Embryonic facial prominence (tissue), 1 donor: ENCODE measurements around the gene EBF3.
"Not testable (repeated sequence)": the region's sequence is repeated elsewhere in the genome, so short reads cannot be mapped to it uniquely, and the experiment has no call there.

Experiments used
- DNase-seq: peaks from one replicate; pipeline ENCODE4 v3.0.0-alpha.2; 2016; ENCODE audit errors: extremely low spot score

The EBF3 gene

DNA sequence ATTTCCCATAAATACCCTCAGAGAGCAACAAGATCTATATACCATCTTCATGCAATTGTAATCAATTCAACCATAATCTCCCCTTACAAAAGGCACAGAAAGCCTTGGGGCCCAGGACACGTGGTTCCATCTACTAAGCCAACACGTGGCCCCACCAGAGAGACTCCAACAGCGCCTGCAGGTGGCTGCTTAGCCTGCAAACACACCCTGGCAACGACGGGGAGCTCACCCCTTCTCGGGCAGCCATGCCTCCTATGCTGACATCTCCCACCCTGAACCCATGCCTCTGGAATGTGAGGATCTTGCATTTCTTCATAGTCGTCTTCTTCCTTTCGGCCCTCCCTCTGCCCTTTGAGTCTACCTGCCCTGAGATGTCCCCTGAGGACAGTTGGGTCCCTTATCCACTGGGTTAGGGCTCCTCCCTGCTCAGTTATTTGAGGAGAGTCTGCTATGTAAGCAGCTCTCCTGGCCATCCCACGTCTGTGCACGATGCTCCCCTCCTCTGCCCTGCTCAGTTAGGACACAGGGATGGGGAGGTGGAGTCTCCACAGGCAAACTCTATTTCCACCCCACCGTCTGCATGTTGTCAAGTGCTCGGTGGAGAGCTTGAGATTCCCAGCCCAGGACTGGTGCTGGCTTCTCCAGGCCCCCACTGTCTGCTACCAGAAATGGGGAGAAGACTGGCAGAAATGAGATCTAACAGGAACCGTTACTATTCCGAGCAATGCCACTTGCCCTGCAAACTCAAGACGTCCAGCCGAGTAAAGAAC, 36.5 kb downstream of the EBF3 start:
- DNase-seq, result no peak

DNA sequence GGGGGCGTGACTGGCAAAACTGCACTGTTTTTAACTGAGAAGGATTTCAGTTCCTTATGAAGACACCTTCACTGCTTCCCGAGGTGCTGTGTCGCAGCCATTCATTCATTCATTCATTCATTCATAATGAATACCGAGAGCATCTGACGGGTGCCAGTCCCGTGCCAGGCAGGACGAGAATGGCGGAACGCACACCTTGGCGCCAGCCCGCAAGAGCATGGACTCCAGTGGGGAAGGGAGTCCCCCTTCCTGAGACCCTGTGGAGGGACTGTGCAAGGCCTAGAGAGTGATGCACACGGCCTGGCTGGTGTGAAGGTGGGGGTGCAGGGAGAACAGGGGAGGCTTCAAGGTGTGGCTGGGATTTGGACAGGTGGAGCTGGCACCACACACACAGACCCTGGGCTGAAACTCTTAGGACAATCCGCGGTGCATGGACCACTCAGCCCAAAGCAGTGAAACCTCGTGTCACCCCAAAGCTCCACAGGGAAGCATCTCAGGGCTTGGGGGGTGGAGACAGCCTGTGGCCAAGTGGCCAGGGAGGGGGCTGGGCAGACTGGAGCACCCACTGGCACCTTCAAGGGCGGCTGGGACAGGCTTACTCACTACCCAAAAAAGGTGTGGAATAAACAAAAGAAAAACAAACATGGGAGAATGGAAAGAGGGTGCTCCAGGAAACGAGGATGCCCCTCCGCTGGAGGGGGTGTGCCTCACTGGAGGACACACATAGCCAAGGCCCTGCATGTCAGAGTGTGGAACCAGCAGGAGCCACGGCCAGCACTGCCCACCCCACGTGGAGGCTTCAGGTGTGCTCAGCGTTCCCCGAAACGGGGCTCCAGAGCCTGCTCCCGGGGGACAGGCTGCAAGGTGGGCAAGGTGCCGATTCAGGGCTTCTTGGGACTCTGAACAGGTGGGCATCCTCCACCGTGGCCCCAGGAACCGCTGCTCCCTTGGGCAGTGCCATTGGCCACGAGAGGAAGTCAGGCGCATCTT, 37.7 kb downstream of the EBF3 start:
- DNase-seq, result no peak

DNA sequence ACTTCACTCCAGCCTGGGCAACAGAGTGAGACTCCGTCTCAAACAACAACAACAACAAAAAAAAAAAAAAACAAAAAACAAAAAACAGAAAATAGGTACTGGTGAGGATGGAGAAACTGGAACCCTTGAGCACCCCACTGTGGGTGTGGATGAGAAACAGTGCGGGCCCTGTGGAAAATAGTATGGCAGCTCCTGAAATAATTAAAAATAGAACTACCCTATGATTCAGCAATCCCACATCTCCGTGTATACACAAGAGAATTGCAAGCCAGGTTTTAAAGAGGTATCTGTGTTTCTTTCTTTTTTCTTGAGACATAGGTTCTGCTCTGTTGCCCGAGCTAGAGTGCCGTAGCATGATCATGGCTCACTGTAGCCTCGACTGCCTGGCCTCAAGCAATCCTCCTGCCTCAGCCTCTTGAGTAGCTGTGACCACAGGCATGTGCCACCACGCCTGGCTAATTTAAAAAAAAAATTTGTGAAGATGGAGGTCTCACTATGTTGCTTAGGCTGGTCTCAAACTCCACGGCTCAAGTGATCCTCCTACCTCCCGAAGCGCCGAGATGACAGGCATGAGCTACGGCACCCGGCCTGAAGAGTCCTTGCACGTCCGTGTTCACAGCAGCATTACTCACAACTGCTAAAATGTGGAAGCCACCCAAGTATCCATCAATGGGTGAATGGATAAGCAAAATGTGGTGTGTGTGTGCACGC, 39.5 kb downstream of the EBF3 start:
- DNase-seq, result no peak

DNA sequence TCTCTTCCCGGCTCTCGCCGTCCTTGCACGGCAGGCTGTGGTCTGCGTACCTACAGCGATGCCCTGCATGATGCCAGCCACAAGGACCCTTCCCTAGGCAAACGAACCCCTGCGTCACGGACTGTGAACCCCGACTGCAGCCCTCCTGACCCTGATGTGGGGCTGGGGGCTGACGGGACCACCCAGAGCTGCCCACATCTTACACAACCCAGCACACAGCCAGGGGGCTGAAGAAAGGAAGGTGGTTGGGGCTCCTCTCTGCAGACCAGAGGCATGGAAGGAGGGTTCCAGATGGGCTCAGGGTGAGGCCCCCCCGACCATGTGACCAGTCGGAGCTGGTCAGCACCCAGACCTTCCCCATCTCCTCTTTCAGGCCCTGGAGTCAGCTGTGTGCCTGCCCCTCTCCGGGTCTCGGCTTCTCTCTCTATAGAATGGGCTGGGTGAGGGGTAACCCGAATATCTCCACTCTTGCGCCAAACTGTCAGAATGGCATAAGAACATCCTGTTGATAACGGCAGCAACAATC, 41.4 kb downstream of the EBF3 start:
- DNase-seq, result no peak

DNA sequence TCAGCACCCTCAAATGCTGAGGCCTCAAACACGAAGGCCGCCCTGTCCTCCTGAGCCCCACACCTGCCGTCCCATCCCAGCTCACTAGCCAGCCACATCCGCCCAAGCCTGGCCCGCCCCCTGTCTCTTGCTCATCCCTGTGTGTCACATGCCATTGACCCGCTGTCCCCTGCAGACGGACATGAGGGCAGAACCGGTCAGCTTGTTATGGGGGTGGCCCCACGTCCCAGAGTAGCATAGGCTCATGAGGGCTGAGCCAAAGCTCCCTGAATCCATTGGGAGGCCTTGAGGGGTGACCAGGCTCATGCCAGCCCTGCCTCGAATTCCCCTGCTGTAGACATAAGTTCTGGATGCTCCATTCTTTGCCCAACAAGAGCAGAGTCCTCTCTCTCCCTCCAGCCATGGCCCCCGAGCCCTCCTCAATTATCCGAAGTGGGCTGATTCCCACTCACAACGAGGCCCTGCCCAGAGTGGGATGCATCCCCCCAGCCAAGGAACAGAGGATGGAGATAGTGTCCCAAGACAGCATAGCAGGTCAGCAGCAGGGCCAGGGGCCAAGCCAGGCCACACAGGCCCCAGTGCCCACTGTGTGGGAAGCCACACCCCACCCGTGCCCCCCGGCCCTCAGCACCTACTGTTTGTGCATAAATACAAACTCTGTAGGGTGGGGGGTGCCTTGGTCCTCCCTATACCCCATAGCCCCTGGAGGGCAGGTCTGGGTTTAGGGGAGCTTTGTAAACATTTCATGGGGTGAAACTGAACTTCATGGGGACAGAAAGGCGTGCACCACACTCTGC, 42.1 kb downstream of the EBF3 start:
- no peak for DNase-seq

DNA sequence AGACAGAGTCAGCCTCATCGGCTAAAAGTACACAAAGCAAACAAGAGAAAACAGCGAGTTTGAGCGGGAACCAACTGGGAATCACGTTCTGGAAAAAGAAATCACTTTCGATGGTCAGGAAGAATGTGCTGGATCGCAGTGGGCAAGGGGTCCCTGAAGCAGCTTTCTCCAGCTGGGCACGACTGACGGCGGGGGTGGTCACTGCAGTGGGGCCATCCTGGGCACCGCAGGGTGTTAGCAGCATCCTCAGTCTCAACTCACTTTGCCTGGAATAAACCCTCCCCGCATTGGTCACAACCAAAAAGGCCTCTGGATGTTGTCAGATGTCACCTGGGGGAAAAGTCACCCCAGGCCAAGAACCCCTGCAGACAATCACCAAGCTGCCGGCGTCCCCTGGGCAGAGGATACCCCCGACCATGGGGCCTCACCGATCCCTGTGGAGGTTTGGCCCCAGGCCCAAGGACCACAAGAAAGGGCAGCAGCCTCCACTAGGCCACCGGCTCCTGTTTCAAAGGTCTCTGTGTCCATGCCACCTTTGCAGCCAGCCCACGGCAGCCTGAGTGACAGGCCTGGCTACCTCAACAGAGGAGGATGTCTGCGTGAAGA, 42.9 kb downstream of the EBF3 start:
- no peak for DNase-seq

DNA sequence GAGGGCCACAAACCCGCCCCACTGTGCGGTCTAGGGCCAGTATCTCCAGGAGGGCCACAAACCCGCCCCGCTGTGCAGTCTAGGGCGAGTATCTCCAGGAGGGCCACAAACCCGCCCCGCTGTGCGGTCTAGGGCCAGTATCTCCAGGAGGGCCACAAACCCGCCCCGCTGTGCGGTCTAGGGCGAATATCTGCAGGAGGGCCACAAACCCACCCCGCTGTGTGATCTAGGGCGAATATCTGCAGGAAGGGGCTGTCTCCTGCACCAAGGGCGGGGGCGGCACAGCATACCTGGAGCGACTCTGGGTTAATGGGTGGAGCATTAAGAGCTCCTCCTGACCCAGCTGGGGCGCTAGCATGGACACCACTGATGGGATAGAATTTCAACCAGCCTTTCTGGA, 43.9 kb downstream of the EBF3 start:
- not testable (repeated sequence) for DNase-seq

DNA sequence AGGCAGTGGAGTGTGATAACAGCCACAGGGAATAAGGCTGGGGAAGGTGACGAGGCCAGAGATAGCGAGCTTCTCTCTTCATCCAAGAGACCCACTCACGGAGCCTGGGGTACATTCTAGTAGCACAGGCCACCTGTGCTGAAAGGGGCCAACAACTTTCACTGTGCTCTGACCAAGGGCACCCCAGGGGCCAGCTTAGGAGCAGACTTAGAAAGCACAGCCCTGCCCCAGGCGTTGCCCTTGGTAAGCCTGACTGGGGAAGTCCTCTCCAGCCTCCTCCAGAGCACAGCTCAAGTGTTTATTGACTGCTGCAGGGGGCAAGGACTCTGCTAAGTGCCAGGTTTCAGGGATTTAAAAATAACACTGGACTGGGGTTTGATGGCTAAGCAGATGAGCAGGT, 44.7 kb downstream of the EBF3 start:
- no peak for DNase-seq

DNA sequence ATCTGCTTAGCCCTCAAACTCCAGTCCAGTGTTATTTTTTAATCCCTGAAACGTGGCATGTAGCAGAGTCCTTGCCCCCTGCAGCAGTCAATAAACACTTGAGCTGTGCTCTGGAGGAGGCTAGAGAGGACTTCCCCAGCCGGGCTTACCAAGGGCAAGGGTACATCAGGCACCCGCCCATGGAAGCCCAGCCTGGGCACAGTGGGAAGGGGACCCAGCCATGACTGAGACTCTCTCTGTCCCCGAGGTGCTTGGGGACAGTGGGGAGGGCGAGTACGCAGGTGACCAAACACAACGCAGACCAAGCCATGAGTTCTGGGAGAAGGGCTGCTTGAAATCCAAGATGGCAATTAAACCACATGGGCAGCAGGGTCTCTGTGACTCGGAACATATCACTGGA, 45.2 kb downstream of the EBF3 start:
- no peak for DNase-seq

DNA sequence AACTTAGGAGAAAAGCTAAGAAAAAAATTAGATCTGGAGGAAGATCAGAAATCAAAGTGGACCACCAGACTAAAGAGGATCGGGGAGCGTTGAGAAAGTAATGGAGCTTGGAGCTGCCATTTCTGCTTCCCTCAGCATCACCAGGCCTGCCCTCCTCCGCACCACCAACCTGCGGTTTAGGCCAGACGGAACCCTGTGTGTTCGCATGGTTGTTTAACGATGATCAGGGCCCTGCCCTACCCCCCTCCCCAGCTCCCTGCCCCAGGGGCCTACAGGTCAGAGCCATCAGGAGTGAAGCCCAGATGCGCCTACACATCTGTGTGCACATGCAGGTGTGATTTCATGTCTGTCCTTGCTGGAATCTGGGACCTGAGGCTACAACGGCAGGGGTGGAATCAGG, 45.7 kb downstream of the EBF3 start:
- DNase-seq, result no peak

DNA sequence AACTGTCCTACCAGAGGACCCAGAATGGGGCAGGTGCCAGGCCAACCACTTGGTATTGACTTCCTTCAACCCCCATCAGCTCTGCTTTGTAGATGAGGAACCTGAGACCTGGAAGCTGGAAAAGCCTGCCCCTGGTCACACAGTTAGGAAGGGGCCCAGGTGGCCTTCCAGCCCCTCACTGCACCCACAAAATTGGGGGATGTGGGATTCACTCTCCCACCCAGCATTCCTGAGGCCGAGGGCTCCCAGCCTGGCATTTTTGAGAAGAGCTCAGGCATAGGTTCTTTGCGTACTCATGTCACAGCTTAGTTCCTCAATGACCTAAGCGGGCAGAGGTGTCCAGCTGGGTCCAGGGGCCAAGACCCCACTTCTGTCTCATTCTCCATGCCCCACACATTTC, 46.1 kb downstream of the EBF3 start:
- no peak for DNase-seq

DNA sequence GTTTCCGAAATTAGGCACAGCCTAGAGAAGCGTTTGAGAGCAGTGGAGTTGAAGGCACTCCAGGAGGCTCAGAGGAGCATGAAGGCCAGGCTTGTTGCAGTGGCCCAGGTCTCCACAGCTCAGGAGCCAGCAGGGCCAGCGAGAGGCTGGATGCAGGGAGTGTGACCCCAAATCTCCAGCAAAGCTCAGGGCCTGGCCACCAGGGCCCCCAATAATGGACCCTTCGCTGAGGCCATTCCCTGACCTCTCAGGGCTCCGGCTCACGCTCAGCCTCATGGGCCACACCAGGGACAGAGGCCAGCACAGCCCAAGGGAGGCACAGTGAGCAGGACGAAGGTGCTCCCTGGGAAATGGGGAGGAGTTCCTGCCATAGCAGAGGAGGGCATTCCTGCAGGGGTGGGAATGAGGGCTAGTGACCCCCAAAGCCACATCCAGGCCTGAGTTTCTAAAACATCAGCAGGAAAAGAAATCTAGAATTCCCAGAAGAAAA, 47.5 kb downstream of the EBF3 start:
- no peak for DNase-seq

DNA sequence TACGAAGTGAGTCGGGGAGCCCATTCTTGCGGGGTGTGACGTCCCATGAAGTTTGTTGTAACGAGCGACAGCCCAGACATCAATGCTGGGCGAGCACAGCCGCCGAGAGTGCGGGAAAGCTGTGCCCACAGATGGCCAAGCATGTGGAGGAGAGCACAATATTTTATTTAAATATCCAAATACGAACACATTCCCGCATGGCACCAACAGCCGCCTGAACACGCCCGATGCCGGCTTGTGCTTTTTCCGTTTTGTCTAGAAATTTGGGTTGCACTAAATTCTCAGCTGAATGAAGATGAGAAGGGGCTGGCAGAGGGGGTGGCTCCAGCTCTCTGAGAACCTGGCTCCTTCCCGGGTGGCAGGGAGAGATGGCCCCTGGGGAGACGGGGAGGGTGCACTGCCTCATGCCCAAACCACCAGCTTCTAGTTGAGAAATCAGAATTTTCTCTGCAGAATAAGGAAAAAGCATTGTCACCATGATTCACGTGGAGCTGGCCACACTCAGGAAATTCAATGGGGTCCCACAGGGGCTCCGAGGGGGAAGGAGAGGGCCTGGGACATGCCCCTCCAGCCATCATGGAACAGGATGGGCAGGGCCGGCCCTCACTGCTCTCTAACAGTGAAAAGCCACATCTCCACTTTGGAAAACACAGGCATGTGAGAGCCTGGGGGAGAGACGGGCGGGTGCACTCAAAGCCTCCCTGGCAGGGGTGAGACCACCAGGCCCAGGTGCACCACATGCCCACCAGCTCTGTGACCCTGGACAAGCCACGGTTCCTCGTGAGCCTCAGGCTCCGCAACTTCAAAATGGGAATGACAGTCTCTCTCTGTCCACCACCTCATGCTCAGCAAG, 48.3 kb downstream of the EBF3 start:
- no peak for DNase-seq

DNA sequence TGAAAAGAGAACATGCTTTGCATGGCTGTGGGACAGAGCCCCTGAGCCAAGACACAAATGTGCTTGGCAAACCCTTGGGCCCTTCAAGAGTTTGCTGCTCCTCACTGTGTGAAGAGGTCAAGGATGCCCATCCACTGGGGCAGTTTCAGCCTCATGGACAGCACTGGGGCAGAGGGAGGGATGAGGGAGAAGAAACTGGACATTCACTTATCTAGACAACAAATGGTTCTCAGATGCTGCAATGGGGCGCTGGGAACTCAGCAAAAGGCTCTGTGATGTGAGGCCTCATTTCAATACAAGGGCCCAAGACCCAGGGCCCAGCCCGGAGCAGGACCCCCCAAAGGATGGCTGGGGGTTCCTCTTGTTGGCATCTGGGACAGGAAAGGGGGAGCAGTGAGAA, 49.1 kb downstream of the EBF3 start:
- no peak for DNase-seq

DNA sequence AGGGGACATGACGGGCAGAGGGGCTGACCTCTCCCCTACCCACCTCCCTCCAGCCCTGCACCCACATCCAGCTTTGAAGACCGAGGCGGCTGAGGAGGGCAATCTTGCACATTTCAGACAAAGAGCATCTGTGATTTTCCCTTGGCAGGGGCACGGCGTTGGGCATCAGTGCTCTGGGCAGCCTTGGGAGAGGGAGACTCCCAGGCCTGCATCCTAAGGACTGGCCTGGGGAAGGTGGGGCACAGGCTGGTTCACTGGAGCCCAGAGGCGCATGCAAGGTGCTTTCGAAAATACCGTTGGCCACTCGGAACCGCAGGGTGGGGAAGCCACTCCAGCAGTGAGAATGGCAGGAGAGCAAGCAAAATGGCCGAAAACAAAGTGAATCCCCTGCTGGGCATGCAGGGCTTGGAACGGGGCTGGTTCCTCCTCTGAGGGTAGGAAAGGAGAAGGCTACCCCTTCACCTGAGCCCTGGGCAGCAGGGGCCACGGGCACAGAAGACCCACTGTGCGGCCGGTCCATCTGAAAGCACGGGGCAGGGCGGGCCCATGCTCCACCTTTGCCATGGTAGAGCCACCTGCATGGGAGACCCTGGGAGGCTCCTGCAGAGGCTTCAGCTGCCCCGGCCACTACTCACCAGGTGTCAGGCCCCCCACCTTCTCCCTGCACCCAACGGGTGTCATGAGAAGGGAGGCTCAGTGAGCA, 49.8 kb downstream of the EBF3 start:
- DNase-seq, result no peak

DNA sequence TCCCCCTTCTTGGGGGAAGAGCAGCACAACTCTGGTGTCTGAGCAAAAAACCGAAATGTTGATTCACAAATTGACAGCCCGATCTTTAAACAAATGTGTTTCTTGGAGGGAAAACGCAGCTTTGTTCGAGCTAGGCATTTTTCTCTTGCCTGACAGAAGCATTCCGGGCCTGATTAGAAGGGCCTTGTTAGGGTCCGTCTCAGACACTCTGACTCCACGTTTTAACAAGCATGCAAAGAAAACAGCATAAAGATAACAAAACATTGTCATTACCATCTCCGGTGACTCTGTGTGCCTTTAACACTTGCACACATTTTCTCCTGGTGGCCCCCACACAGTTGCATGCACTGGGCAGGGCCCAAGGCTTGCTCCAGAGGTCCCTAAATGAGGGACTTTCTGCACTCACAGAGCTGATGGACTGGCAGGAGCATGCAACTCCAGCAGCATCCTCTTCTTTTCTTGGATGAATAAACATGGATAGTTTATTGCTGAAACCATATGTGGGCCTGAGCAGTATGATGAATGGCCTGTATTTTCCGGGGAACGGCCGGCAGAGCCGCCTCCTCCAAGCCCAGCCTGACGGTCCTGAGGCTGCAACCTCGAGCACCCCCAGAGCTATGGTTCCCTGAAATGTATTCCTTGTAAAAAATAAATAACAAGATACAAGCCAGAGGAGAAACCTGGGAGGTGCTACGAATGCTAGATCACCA, 50.9 kb downstream of the EBF3 start:
- no peak for DNase-seq

DNA sequence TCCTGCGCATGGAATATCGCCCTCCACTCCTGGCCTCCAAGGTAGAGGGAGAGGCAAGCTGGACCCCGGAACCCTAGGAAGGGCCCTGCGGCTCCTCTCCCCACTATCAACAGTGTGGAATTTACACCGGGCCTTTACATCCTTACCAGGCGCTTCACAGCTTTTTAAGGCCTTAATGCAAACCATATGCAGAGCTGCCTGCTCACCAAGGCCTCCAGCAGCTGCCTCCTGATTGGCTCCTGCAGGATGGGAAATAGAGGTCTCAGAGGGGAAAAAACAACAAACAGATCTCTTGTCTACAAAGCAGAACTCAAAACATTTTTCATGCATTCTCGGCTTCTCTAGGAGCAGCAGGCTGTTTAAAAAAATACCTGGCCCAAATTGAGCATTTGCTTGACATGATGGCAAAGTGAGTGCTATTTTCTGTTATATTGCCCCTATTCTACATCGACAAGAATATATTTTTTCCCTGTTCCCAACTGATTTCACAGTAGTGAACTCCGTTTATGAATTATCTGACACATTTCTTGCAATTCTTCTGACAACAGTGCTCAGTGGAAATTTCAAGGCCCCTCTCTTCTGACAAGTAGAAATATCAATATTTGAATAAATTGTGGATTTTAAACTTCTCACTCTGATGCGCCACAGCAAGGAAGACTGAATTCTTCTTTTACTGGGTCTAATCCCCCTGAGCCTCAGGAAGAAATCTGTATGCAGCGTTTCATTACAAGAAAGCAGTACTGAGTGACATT, 51.7 kb downstream of the EBF3 start:
- peak; percentile 41 for DNase-seq
